ENCODE data around the gene EIF3F.

Gene EIF3F

GRCh38 chr11:7994581-7995278 lies 7.6 kb downstream of the EIF3F start:
- no peak for DNase-seq (ENCODE audit: low read depth in 2 of 2)

- DNase-seq (ENCODE audit: low read depth in 2 of 2): no peak
Observed at GRCh38 chr11:7999795-8000194, 12.7 kb downstream of the EIF3F start.

GRCh38 chr11:8000390-8000789 lies 13.3 kb downstream of the EIF3F start:
- DNase-seq (ENCODE audit: low read depth in 2 of 2): no peak

GRCh38 chr11:8002676-8003075 lies 15.5 kb downstream of the EIF3F start:
- DNase-seq (ENCODE audit: low read depth in 2 of 2): no peak

GRCh38 chr11:8003187-8003586 lies 16.1 kb downstream of the EIF3F start:
- DNase-seq (ENCODE audit: low read depth in 2 of 2): no peak

GRCh38 chr11:8004008-8004407 lies 16.9 kb downstream of the EIF3F start:
- DNase-seq (ENCODE audit: low read depth in 2 of 2): no peak

- DNase-seq (ENCODE audit: low read depth in 2 of 2): no peak
Observed at GRCh38 chr11:8005556-8005955, 18.4 kb downstream of the EIF3F start.

- peak in 1 of 2 experiments; percentile 39 for DNase-seq (ENCODE audit: low read depth in 2 of 2)
Observed at GRCh38 chr11:8006349-8006977, 19.3 kb downstream of the EIF3F start.

GRCh38 chr11:8008212-8008611 lies 21.1 kb downstream of the EIF3F start:
- no peak for DNase-seq (ENCODE audit: low read depth in 2 of 2)

GRCh38 chr11:8009856-8010255 lies 22.7 kb downstream of the EIF3F start:
- no peak for DNase-seq (ENCODE audit: low read depth in 2 of 2)

GRCh38 chr11:8011371-8011770 lies 24.2 kb downstream of the EIF3F start:
- DNase-seq (ENCODE audit: low read depth in 2 of 2): no peak

GRCh38 chr11:8011981-8012444 lies 24.9 kb downstream of the EIF3F start:
- DNase-seq (ENCODE audit: low read depth in 2 of 2): peak; percentile 85 to 87

- DNase-seq (ENCODE audit: low read depth in 2 of 2): no peak
Observed at GRCh38 chr11:8013833-8014232, 26.7 kb downstream of the EIF3F start.

GRCh38 chr11:8015753-8016239 lies 28.7 kb downstream of the EIF3F start:
- peak in 1 of 2 experiments; percentile 12 for DNase-seq (ENCODE audit: low read depth in 2 of 2)

GRCh38 chr11:8016440-8016839 lies 29.3 kb downstream of the EIF3F start:
- DNase-seq (ENCODE audit: low read depth in 2 of 2): no peak

- no peak for DNase-seq (ENCODE audit: low read depth in 2 of 2)
Observed at GRCh38 chr11:8017071-8017470, 29.9 kb downstream of the EIF3F start.

GRCh38 chr11:8017894-8018483 lies 30.9 kb downstream of the EIF3F start:
- DNase-seq (ENCODE audit: low read depth in 2 of 2): no peak

- peak in 1 of 2 experiments; percentile 20 for DNase-seq (ENCODE audit: low read depth in 2 of 2)
Observed at GRCh38 chr11:8018484-8019313, 31.6 kb downstream of the EIF3F start.

GRCh38 chr11:8019314-8020243 lies 32.4 kb downstream of the EIF3F start:
- no peak for DNase-seq (ENCODE audit: low read depth in 2 of 2)

GRCh38 chr11:8020244-8020597 lies 33.1 kb downstream of the EIF3F start:
- no peak for DNase-seq (ENCODE audit: low read depth in 2 of 2)

GRCh38 chr11:8021920-8022319 lies 34.8 kb downstream of the EIF3F start:
- DNase-seq (ENCODE audit: low read depth in 2 of 2): no peak

All from fibroblast of skin of left biceps (primary cell).